Type B pancreatic cell (in vitro differentiated cells): ENCODE measurements around the gene DMBX1. TPM values are rescaled to one million over a fixed set of nuclear protein-coding genes. Genes with fewer than 3 reads are reported as not detected.

ENCODE experiments used
- DNase-seq: peaks from one replicate; pipeline ENCODE4 v3.0.0; 2021; ENCODE audit warnings: mixed read lengths; ENCODE audit not compliant: unreplicated experiment; ENCODE audit errors: extremely low spot score
- H3K27ac Mint-ChIP-seq: 2 replicates; pipeline ENCODE4 v1.8.0; 2021; ENCODE audit warnings: mild to moderate bottlenecking, mixed read lengths
- H3K27me3 Mint-ChIP-seq: 2 replicates; pipeline ENCODE4 v1.8.0; 2021; ENCODE audit warnings: mixed read lengths
- H3K36me3 Mint-ChIP-seq: 2 replicates; pipeline ENCODE4 v1.8.0; 2021; ENCODE audit warnings: mixed read lengths
- H3K4me1 Mint-ChIP-seq: one replicate; pipeline ENCODE4 v1.8.0; 2021; ENCODE audit warnings: mixed read lengths; ENCODE audit not compliant: unreplicated experiment
- H3K4me3 Mint-ChIP-seq: 2 replicates; pipeline ENCODE4 v1.8.0; 2021; ENCODE audit warnings: mild to moderate bottlenecking, mixed read lengths
- H3K9me3 Mint-ChIP-seq: 2 replicates; pipeline ENCODE4 v1.8.0; 2021; ENCODE audit warnings: mixed read lengths
- CTCF ChIP-seq: fragments of 200-600 bp; sonication (generic); conservative IDR thresholded peaks from 2 replicates; pipeline ENCODE4 v1.5.0; 2021; ENCODE audit warnings: antibody characterized with exemption, mild to moderate bottlenecking
- total RNA-seq: library from RNA; stranded (reverse); gene quantifications from 2 replicates; pipeline ENCODE4 v1.2.1, GENCODE V29; 2021; ENCODE audit warnings: low replicate concordance

The DMBX1 gene
- total RNA-seq, 1 donor from 2014 or later: 0.10 TPM

DNA sequence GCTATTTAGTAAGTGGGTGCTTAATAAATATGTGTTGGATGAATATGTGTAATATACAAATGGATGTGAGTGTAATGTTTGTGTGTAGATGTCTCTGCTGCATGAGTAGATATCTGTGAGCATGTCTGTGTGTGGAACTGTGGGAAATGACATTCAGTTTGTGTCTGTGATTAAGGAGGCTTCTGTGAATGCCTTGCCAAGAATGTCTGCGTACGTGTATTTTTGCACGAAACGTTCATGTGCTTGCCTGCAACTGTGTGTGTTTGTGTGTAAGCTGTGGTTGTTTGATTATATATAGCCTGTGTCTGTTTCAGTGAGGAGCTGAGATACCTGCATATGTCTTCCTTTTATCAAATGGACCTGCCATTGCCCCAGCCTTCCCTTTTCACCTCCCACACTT lies 13.8 kb downstream of the DMBX1 start:
- no peak overlapping the region for H3K4me3 Mint-ChIP-seq
- no peaks in the 10 kb centered on the region for H3K9me3 Mint-ChIP-seq
- TF ChIP-seq CTCF: no peak
- H3K27me3 Mint-ChIP-seq: peaks cover 66% of the 10 kb centered on the region
- DNase-seq: no peak
- H3K36me3 Mint-ChIP-seq: no peaks in the 10 kb centered on the region
- no peak overlapping the region for H3K27ac Mint-ChIP-seq
- no peaks in the 10 kb centered on the region for H3K4me1 Mint-ChIP-seq

GRCh38 chr1:46506470-46507219 lies 17.0 kb downstream of the DMBX1 start:
- Mint-ChIP-seq H3K36me3 (no peaks in the 10 kb centered on the region), H3K27me3 (peaks cover 47% of the 10 kb centered on the region), H3K4me1 (no peaks in the 10 kb centered on the region), H3K27ac (no peak overlapping the region), H3K9me3 (no peaks in the 10 kb centered on the region), H3K4me3 (no peak overlapping the region)
- no peak for TF ChIP-seq CTCF
- no peak for DNase-seq

- Mint-ChIP-seq H3K27ac (no peak overlapping the region), H3K4me3 (no peak overlapping the region), H3K9me3 (no peaks in the 10 kb centered on the region), H3K27me3 (peaks cover 39% of the 10 kb centered on the region), H3K4me1 (no peaks in the 10 kb centered on the region), H3K36me3 (no peaks in the 10 kb centered on the region)
- DNase-seq: no peak
- no peak for TF ChIP-seq CTCF
Measured at GRCh38 chr1:46508757-46509156, 19.1 kb downstream of the DMBX1 start.

DNA sequence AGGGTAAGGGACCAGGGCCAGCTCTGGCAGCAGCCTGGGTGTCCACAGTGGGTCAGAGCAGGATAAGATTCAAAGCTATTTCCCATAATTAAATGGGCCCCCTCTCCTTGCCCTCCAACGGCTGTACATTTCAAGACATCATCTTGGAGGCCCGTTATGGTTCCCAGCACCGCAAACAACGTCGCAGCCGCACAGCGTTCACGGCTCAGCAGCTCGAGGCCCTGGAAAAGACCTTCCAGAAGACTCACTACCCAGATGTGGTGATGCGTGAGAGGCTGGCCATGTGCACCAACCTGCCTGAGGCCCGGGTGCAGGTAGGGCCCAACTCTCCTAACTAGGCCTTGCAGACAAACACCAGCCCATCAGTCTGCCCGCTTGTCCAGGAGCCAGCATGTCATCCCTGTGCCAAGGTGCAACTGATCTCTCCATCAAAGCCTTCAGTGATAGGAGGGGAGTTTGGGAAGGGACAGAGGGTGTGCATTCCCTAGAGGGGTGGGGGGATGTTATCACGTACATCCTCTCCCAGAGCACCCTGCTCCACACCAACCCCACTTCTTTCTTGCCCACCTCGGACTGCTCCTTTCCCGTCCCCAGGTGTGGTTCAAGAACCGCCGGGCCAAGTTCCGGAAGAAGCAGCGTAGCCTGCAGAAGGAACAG lies 20.8 kb downstream of the DMBX1 start:
- Mint-ChIP-seq H3K4me3 (no peak overlapping the region), H3K27ac (no peak overlapping the region), H3K9me3 (no peaks in the 10 kb centered on the region), H3K4me1 (no peaks in the 10 kb centered on the region), H3K36me3 (no peaks in the 10 kb centered on the region), H3K27me3 (peaks cover 44% of the 10 kb centered on the region)
- DNase-seq: no peak
- no peak for TF ChIP-seq CTCF

GRCh38 chr1:46510998-46511365 lies 21.3 kb downstream of the DMBX1 start:
- Mint-ChIP-seq H3K4me3 (no peak overlapping the region), H3K9me3 (no peaks in the 10 kb centered on the region), H3K4me1 (no peaks in the 10 kb centered on the region), H3K36me3 (no peaks in the 10 kb centered on the region), H3K27me3 (peaks cover 47% of the 10 kb centered on the region), H3K27ac (no peak overlapping the region)
- DNase-seq: no peak
- no peak for TF ChIP-seq CTCF
